Effector memory CD4-positive, alpha-beta T cell (primary cell): ENCODE results near the gene PHEX.

Experiments used
- DNase-seq, 3 donors: peaks; one replicate each; pipeline ENCODE4 v3.0.0-alpha.2; 2020
- H3K27ac ChIP-seq: 2 replicates; pipeline ENCODE4 v1.7.0; 2013; ENCODE audit warnings: mild to moderate bottlenecking, low read length, moderate library complexity; ENCODE audit not compliant: insufficient read depth, poor library complexity, severe bottlenecking
- H3K27me3 ChIP-seq: replicated peaks from 2 replicates; pipeline ENCODE4 v1.7.0; 2013; ENCODE audit warnings: mild to moderate bottlenecking, low read length; ENCODE audit not compliant: insufficient read depth, control insufficient read depth, poor library complexity, severe bottlenecking
- H3K36me3 ChIP-seq: 2 replicates; pipeline ENCODE4 v1.7.0; 2013; ENCODE audit warnings: mild to moderate bottlenecking, low read length, moderate library complexity; ENCODE audit not compliant: control insufficient read depth, insufficient read depth
- H3K4me1 ChIP-seq: 2 replicates; pipeline ENCODE4 v1.7.0; 2013; ENCODE audit warnings: low read length, mild to moderate bottlenecking; ENCODE audit not compliant: control insufficient read depth, insufficient read depth, poor library complexity, severe bottlenecking
- H3K4me3 ChIP-seq: 2 replicates; pipeline ENCODE4 v1.7.0; 2013; ENCODE audit warnings: low read length, low read depth, mild to moderate bottlenecking; ENCODE audit not compliant: insufficient read depth, poor library complexity, severe bottlenecking
- H3K9me3 ChIP-seq: 2 replicates; pipeline ENCODE4 v1.7.0; 2013; ENCODE audit warnings: mild to moderate bottlenecking, low read length, moderate library complexity; ENCODE audit not compliant: control insufficient read depth

PHEX gene

DNA sequence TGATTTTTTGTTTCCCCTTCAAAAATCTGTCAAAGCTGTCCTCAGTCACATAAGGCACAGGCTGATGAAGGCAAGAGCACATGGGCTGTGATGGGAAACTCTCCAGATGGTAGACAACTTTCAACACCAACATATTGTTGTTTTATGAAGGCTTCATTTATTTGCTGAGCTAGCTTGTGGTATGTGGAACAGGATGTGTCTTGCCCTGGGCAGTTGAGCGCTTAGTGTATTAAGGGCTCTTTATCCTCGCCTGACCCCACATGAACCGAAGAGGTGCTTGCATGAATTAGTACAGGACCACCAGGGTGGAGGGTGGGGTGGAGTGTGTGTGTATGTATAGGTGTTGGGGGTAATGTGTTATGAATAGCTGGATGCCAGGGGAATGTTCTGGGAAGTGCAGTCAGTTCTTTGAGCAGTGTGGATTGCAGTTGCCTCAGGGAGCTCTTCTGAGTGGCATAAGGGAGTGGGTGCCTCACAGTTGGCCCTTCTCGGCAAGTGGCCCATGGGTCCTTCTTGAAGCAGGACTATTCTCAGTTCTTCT, 103.1 kb downstream of the PHEX start:
- no peak for DNase-seq
- Histone ChIP-seq H3K36me3 (no peaks in the 10 kb centered on the region), H3K4me3 (no peak overlapping the region), H3K27me3 (no peaks in the 10 kb centered on the region), H3K27ac (no peak overlapping the region), H3K9me3 (no peaks in the 10 kb centered on the region), H3K4me1 (no peaks in the 10 kb centered on the region)

DNA sequence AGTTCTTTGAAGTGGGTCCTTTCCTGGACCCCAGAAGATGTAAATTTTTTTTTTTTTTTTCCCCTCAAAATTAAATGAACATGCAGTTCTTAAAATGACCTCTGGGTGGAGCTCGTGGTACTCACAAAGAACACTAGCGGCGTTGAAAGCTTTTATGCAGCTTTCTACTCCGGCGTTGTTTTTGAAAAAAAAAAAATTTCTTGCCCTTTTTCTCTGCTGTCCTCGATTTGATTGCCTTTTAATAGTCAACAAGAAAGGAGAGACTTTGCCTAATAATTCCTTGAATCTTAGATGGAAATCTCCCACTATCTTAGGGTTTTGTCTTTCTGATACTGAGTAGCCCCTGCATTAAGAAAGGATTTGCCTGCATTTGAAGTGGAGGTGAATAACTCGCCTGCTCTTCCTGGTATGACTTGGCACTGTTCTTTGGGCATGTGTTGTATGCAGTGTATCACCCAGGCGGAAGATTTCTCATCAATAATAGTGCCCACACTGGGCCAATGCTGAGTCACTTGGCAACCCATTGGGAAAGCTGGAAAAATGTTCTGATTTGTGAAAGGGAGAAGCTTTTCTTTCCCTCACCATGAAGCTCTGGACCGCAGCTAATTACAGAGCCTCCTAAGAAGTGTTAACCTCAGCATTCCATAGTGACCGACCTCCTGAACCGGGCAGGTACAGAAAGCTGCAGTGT, 104.0 kb downstream of the PHEX start:
- DNase-seq, result no peak
- Histone ChIP-seq H3K9me3 (no peaks in the 10 kb centered on the region), H3K27me3 (no peaks in the 10 kb centered on the region), H3K4me3 (no peak overlapping the region), H3K4me1 (no peaks in the 10 kb centered on the region), H3K27ac (no peak overlapping the region), H3K36me3 (no peaks in the 10 kb centered on the region)

DNA sequence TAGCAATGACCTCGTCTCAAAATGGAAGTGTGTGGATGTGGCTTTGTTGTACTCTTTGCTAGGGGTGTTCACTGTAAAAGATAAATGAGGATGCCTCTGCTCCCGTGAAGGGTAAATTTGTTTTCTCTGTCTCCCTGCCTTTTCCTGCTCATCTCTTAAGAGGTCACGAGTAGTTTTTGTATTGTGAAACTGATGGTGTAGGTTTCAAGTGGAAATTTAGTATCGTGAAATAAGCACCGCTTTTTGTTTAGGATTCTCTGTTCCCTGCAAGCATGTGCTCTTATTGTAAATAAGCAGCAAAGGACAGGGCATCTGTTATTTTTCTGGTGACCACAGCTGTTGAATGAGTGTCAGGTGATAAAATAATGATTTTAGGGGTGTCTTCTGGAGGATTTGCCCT, 104.6 kb downstream of the PHEX start:
- Histone ChIP-seq H3K9me3 (no peaks in the 10 kb centered on the region), H3K4me1 (no peaks in the 10 kb centered on the region), H3K27me3 (no peaks in the 10 kb centered on the region), H3K27ac (no peak overlapping the region), H3K36me3 (no peaks in the 10 kb centered on the region), H3K4me3 (no peak overlapping the region)
- no peak for DNase-seq

DNA sequence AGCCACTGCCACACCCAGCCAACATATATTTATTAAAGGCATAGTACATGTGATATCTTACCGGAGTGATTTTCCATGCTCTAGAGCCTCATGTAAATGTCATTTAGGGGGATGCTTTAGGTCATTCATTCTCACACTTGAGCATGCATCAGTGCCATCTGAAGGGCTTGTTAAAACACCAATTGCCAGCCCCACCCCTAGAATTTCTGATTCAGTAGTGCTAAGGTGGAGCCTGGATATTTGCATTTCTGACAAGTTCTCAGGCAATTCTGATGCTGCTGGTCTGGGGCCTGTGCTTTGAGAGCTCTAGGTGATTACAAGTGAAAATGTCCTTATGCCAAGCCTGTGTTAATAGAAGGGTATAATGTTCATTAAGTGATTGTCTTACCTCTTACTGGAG, 107.7 kb downstream of the PHEX start:
- Histone ChIP-seq H3K27ac (no peak overlapping the region), H3K36me3 (no peaks in the 10 kb centered on the region), H3K9me3 (no peaks in the 10 kb centered on the region), H3K4me1 (no peaks in the 10 kb centered on the region), H3K27me3 (no peaks in the 10 kb centered on the region), H3K4me3 (no peak overlapping the region)
- DNase-seq, result no peak

DNA sequence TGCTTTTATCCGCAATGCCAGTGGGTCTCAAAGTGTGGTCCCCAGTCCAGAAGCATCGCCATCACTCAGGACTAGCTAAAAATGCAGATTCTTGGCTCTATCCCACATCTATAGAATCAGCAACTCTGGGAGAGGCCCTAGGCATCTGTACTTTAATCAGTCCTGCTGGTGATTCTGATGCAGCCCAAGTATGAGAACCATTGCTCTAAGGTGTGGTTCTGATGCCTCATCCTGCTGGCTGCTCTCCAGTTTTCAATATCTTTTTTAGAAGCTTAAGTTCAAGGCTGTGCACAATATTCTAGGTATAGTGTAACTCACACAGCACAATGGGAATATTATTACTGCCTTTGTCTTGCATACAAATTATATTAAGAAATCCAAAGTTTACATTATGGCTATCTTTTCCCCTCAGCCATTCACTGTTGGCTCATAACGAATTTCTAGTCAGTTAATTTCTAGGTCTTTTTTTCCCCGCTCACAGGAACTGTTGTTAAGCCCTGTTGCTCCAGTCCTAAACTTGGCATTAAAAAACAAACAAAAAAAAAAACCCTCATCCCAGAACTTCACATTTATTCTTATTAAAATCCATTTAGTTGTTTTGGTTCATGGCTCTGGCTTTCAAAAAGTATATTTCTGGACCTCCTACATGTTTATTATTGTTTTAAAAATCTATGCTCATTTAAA, 109.1 kb downstream of the PHEX start:
- no peaks in the 10 kb centered on the region for H3K36me3 ChIP-seq
- no peak overlapping the region for H3K4me3 ChIP-seq
- H3K27me3 ChIP-seq, result no peaks in the 10 kb centered on the region
- no peak overlapping the region for H3K27ac ChIP-seq
- no peak for DNase-seq
- H3K9me3 ChIP-seq, result no peaks in the 10 kb centered on the region
- H3K4me1 ChIP-seq, result no peaks in the 10 kb centered on the region

DNA sequence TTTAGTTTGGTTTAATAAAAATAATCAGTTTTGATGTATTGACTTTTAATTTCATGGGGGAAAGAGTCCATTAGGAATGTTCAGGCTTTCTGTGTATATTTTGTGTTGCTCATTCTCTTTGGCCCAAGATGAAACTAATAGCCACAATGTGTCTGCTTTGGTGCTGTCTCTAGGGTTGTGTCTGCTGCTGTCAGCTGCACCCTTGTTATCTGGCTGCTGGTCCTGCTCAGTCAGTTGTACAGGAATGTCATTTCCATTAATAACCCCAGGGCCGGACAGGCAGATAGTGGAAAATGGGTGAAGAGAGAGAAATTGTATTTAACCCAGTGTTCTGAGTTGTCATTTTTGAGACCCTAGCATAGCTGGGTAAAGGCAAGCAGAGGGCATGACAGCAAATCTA, 115.1 kb downstream of the PHEX start:
- H3K27ac ChIP-seq, result no peak overlapping the region
- no peaks in the 10 kb centered on the region for H3K9me3 ChIP-seq
- H3K36me3 ChIP-seq, result no peaks in the 10 kb centered on the region
- DNase-seq, result no peak
- H3K4me1 ChIP-seq, result no peaks in the 10 kb centered on the region
- no peaks in the 10 kb centered on the region for H3K27me3 ChIP-seq
- H3K4me3 ChIP-seq, result no peak overlapping the region

DNA sequence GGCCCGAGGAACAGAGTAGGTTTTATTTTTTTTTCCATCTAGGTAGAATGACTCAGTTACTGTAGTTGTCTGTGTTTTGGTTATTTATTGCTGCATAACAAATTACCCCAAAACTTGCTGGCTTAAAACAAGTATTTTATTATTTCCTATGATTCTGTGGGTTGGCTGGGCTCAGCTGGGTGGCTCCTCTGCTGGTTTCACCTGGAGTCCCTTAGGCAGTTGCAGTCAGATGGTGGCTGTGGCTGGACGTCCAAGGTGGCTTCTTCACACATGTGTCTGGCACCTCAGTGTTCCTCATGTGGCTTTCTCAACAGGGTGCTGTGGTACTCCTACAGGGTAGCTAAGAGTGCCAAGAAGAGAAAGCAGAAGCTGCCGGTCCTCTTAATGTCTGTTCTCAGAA, 115.8 kb downstream of the PHEX start:
- no peak for DNase-seq
- Histone ChIP-seq H3K4me3 (no peak overlapping the region), H3K27me3 (no peaks in the 10 kb centered on the region), H3K9me3 (no peaks in the 10 kb centered on the region), H3K4me1 (no peaks in the 10 kb centered on the region), H3K27ac (no peak overlapping the region), H3K36me3 (no peaks in the 10 kb centered on the region)

DNA sequence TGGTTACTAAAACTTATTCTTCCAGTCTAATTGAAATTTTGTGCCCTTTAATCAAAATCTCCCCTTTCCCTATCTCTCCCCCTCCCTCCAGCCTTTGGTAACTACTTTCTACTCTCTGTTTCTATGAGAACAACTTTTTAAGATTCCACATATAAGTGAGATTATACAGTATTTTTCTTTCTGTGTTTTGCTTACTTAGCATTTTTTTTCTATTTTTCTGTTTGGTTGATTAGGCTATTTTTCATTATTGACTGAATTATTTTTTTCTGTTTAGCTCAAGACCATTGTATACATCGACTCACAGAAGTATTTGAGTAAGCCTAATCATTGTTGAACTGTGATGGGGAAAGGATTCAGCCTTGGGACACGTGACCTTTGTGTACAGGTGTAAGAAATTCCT, 116.4 kb downstream of the PHEX start:
- H3K36me3 ChIP-seq, result no peaks in the 10 kb centered on the region
- no peak overlapping the region for H3K4me3 ChIP-seq
- no peak for DNase-seq
- no peak overlapping the region for H3K27ac ChIP-seq
- no peaks in the 10 kb centered on the region for H3K27me3 ChIP-seq
- H3K4me1 ChIP-seq, result no peaks in the 10 kb centered on the region
- H3K9me3 ChIP-seq, result no peaks in the 10 kb centered on the region

DNA sequence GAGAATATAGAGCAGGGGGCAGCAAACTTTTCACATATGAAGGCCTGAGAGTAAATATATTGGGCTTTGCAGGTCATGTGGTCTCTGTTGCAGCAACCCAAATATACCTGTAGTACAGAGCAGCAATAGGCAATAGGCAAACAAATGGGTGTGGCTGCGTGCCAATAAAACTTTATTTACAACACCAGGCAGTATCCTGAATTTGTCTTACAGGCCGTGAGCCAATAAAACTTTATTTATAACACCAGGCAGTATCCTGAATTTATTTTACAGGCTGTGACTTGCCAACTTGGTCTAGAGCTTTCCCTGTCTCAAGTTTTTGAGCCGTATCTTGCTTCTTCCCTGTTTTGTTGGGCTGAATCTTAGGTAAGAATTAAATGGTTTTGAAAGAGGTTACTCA, 118.2 kb downstream of the PHEX start:
- no peak for DNase-seq
- H3K9me3 ChIP-seq, result no peaks in the 10 kb centered on the region
- no peaks in the 10 kb centered on the region for H3K4me1 ChIP-seq
- H3K4me3 ChIP-seq, result no peak overlapping the region
- H3K27me3 ChIP-seq, result no peaks in the 10 kb centered on the region
- no peaks in the 10 kb centered on the region for H3K36me3 ChIP-seq
- no peak overlapping the region for H3K27ac ChIP-seq

DNA sequence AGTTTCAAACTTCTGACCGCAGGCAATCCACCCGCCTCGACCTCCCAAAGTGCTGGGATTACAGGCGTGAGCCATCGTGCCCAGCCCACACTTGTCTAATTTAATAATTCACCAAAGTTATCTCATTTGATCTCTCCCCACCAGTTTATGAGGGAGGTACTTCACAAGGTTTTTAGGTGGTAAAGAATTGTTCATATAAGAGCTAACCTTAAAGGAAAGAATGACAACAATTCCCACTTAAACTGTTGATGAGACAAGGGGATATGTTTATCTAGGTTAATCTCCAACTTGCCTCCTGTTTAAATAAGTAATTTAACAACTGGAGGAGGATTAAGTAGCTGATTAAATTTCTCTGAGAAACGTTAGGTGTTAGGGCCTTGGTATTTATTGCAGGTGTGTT, 123.0 kb downstream of the PHEX start:
- no peak overlapping the region for H3K4me3 ChIP-seq
- H3K27ac ChIP-seq, result no peak overlapping the region
- no peak for DNase-seq
- no peaks in the 10 kb centered on the region for H3K27me3 ChIP-seq
- H3K36me3 ChIP-seq, result no peaks in the 10 kb centered on the region
- H3K9me3 ChIP-seq, result no peaks in the 10 kb centered on the region
- no peaks in the 10 kb centered on the region for H3K4me1 ChIP-seq
